Muscle of leg (tissue), 11 donors: Measurements from ENCODE around the gene ADH5. TPM values are rescaled to one million over a fixed set of nuclear protein-coding genes. Genes with fewer than 3 reads are reported as not detected.
"Not testable (repeated sequence)": the region's sequence is repeated elsewhere in the genome, so short reads cannot be mapped to it uniquely, and the experiment has no call there.

Experiments
- DNase-seq: peaks from one replicate; pipeline ENCODE4 v3.0.0; 2013
- H3K27ac ChIP-seq: one replicate; pipeline ENCODE4 v1.5.1; 2013; ENCODE audit warnings: mild to moderate bottlenecking, low read length, control low read depth
- H3K27me3 ChIP-seq: one replicate; pipeline ENCODE4 v1.6.1; 2013; ENCODE audit warnings: low read length; ENCODE audit not compliant: control insufficient read depth, insufficient read depth
- H3K36me3 ChIP-seq: one replicate; pipeline ENCODE4 v1.6.1; 2013; ENCODE audit warnings: low read length; ENCODE audit not compliant: control insufficient read depth, insufficient read depth
- H3K4me1 ChIP-seq: one replicate; pipeline ENCODE4 v1.6.1; 2013; ENCODE audit warnings: low read length; ENCODE audit not compliant: control insufficient read depth, insufficient read depth
- H3K4me3 ChIP-seq: one replicate; pipeline ENCODE4 v1.5.1; 2013; ENCODE audit warnings: low read length, control low read depth
- H3K9me3 ChIP-seq: replicated peaks from 2 replicates; pipeline ENCODE4 v1.6.1; 2013; ENCODE audit warnings: low read depth, low read length; ENCODE audit not compliant: control insufficient read depth
- WGBS: methylation state at CpG from one replicate; pipeline ENCODE4 v1.1.5; 2013; ENCODE audit warnings: missing lambda C conversion rate; ENCODE audit not compliant: insufficient coverage; 5-methylcytosine and 5-hydroxymethylcytosine counted together
- polyA plus RNA-seq, 8 donors: library from polyadenylated mRNA; unstranded; fragments of 120-200 nt; gene quantifications; one replicate each; pipeline versions ENCODE4 v1.2.1 to v1.2.3, GENCODE V29; 2013; ENCODE audit warnings: inconsistent platforms in 1 of 8, low replicate concordance in 1 of 8; ENCODE audit not compliant: insufficient read length in 8 of 8, insufficient read depth in 1 of 8
- total RNA-seq: library from RNA; stranded (reverse); fragments of 120-200 nt; gene quantifications from one replicate; pipeline ENCODE4 v1.2.4, GENCODE V29; 2013

ADH5 gene
- total and polyA plus RNA-seq, 9 donors = 85.2 to 135 (median 108) TPM

GRCh38 chr4:99117876-99118693, 29.5 kb upstream of the ADH5 start:
- Histone ChIP-seq H3K27ac (no peak overlapping the region), H3K4me3 (no peak overlapping the region), H3K4me1 (no peaks in the 10 kb centered on the region), H3K36me3 (no peaks in the 10 kb centered on the region), H3K27me3 (no peaks in the 10 kb centered on the region), H3K9me3 (no peaks in the 10 kb centered on the region)
- peak; percentile 57 for DNase-seq
- WGBS = no CpG with 5 or more reads among the region's 9 CpGs

- H3K4me1 ChIP-seq, H3K27ac ChIP-seq, DNase-seq, H3K9me3 ChIP-seq, H3K27me3 ChIP-seq, H3K4me3 ChIP-seq, H3K36me3 ChIP-seq: not testable (repeated sequence)
- WGBS = 98% methylated on average over 23 of the region's 29 CpGs
Measured at GRCh38 chr4:99117122-99117841, 28.7 kb upstream of the ADH5 start.

GRCh38 chr4:99109286-99109685, 20.7 kb upstream of the ADH5 start:
- not testable (repeated sequence) for H3K4me1 ChIP-seq, H3K27me3 ChIP-seq, DNase-seq, H3K27ac ChIP-seq, H3K4me3 ChIP-seq, H3K9me3 ChIP-seq, H3K36me3 ChIP-seq
- 90% methylated on average over 12 of the region's 12 CpGs for WGBS

GRCh38 chr4:99104153-99104552, 15.6 kb upstream of the ADH5 start:
- no peak overlapping the region for H3K27ac ChIP-seq
- no CpG with 5 or more reads among the region's 1 CpG for WGBS
- H3K9me3 ChIP-seq = peaks cover 3% of the 10 kb centered on the region
- H3K36me3 ChIP-seq = no peaks in the 10 kb centered on the region
- no peaks in the 10 kb centered on the region for H3K27me3 ChIP-seq
- DNase-seq = no peak
- no peaks in the 10 kb centered on the region for H3K4me1 ChIP-seq
- no peak overlapping the region for H3K4me3 ChIP-seq

GRCh38 chr4:99103166-99103565, 14.6 kb upstream of the ADH5 start:
- Histone ChIP-seq H3K27ac (no peak overlapping the region), H3K4me1 (no peaks in the 10 kb centered on the region), H3K9me3 (peaks cover 3% of the 10 kb centered on the region), H3K36me3 (no peaks in the 10 kb centered on the region), H3K27me3 (no peaks in the 10 kb centered on the region), H3K4me3 (no peak overlapping the region)
- no peak for DNase-seq

- Histone ChIP-seq H3K27ac (no peak overlapping the region), H3K36me3 (no peaks in the 10 kb centered on the region), H3K9me3 (peaks cover 3% of the 10 kb centered on the region), H3K4me3 (no peak overlapping the region), H3K4me1 (no peaks in the 10 kb centered on the region), H3K27me3 (no peaks in the 10 kb centered on the region)
- DNase-seq = no peak
- WGBS = 100% methylated on average over 2 of the region's 2 CpGs
Measured at GRCh38 chr4:99102634-99103033, 14.0 kb upstream of the ADH5 start.

GRCh38 chr4:99100876-99101275, 12.3 kb upstream of the ADH5 start:
- Histone ChIP-seq H3K4me1 (no peaks in the 10 kb centered on the region), H3K27me3 (no peaks in the 10 kb centered on the region), H3K27ac (no peak overlapping the region), H3K36me3 (no peaks in the 10 kb centered on the region), H3K9me3 (peaks cover 3% of the 10 kb centered on the region), H3K4me3 (no peak overlapping the region)
- no CpG with 5 or more reads among the region's 1 CpG for WGBS
- no peak for DNase-seq

- H3K4me1 ChIP-seq, DNase-seq, H3K27ac ChIP-seq, H3K27me3 ChIP-seq, H3K4me3 ChIP-seq, H3K36me3 ChIP-seq, H3K9me3 ChIP-seq: not testable (repeated sequence)
- 81% methylated on average over 3 of the region's 5 CpGs for WGBS
Measured at GRCh38 chr4:99099814-99100213, 11.2 kb upstream of the ADH5 start.

- 93% methylated on average over 9 of the region's 12 CpGs for WGBS
- Histone ChIP-seq H3K27me3 (no peaks in the 10 kb centered on the region), H3K4me3 (no peak overlapping the region), H3K9me3 (peaks cover 3% of the 10 kb centered on the region), H3K4me1 (no peaks in the 10 kb centered on the region), H3K36me3 (no peaks in the 10 kb centered on the region), H3K27ac (no peak overlapping the region)
- no peak for DNase-seq
Measured at GRCh38 chr4:99099311-99099710, 10.7 kb upstream of the ADH5 start.

- WGBS = no CpG with 5 or more reads among the region's 2 CpGs
Measured at GRCh38 chr4:99091841-99092240, 3.3 kb upstream of the ADH5 start.

More at GRCh38 chr4:99091841-99092240, 3.3 kb upstream of the ADH5 start:
- H3K4me3 ChIP-seq, H3K4me1 ChIP-seq, H3K36me3 ChIP-seq, DNase-seq, H3K27me3 ChIP-seq, H3K9me3 ChIP-seq: not testable (repeated sequence)
- H3K27ac ChIP-seq = peak overlapping the region; percentile 95
